ENCODE measurements around the gene ADGRB2. TPM values are rescaled to one million over a fixed set of nuclear protein-coding genes. Genes with fewer than 3 reads are reported as not detected.

ADGRB2 gene
- total RNA-seq, 1 experiment from 2014 or later: 10.9 TPM

DNA sequence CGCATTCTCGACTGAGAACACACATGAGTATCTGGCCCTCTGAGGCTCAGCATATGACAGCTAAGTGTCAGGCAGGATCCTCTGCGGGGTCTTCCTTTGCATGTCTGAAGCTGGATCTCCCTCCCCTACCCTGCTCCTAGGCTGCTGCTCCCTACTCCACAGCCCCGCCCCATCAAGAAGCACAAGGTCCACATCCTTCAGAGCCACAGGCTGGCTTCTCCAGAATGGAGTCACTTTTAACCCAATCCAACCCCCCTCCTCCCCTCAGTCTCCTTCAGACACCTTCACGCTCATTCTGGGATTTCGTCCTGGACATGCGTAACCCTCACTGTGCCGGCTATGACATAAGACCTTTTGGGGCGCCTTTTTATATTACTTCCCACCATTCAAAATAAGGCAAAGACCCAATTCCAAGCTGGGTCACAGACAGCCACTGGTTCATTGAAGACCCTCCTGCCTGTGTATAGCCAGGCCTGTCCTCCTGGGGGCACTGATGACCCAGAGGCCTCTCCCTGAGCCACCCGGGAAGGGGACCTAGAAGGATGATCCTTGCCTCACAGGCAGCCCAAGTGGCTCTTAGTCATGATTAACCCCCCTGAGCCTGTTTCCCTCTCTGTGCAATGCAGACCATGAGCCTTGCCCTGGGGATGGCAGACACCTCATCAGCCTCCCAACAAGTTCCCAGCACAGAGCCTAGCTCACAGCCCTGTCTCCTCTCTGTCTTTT is 4.7 kb downstream of the ADGRB2 start:
- Histone ChIP-seq H3K56ac (ENCODE audit: insufficient read length, low read depth, low read length) (no peak overlapping the region), H3K14ac (ENCODE audit: insufficient read depth, low read length) (no peak overlapping the region; the same call in 1 of the 2 replicates), H2BK20ac (ENCODE audit: low read depth, low read length, poor library complexity, severe bottlenecking) (no peak overlapping the region), H3K18ac (ENCODE audit: insufficient read length, low read depth, low read length) (no peak overlapping the region), H4K91ac (ENCODE audit: insufficient read length, low read depth, low read length) (no peak overlapping the region), H2BK120ac (ENCODE audit: low read depth, low read length, poor library complexity, severe bottlenecking) (no peak overlapping the region), H2AK5ac (ENCODE audit: insufficient read length, low read length) (no peak overlapping the region), H2BK15ac (ENCODE audit: low read depth, low read length) (no peak overlapping the region), H3K23ac (ENCODE audit: insufficient read length, low read depth, low read length) (no peak overlapping the region), H3K79me2 (ENCODE audit: insufficient read depth, low read length) (no peaks in the 10 kb centered on the region), H3K23me2 (ENCODE audit: insufficient read length, low read depth, low read length, poor library complexity, severe bottlenecking) (peaks cover 10% of the 10 kb centered on the region), H4K20me1 (ENCODE audit: control insufficient read depth, insufficient read depth, insufficient read length) (no peaks in the 10 kb centered on the region), H2BK12ac (ENCODE audit: insufficient read length, low read depth, low read length) (no peak overlapping the region), H3K27ac (ENCODE audit: insufficient read length, low read depth, low read length) (no peak overlapping the region), H2BK5ac (ENCODE audit: insufficient read length, low read length) (no peak overlapping the region), H3K79me1 (ENCODE audit: insufficient read depth, low read depth, low read length, poor library complexity, severe bottlenecking) (no peaks in the 10 kb centered on the region), H4K8ac (replicated peaks; ENCODE audit: insufficient read length, low read depth, low read length) (no peak overlapping the region), H3K4ac (ENCODE audit: low read depth, low read length) (no peak overlapping the region), H3K4me1 (ENCODE audit: insufficient read depth, low read length) (peaks cover 6% of the 10 kb centered on the region; the same call in 1 of the 2 replicates), H3T11ph (ENCODE audit: low read length) (no peak overlapping the region), H3K27me3 (ENCODE audit: insufficient read depth, low read length) (peaks cover 2% of the 10 kb centered on the region; the same call in 1 of the 2 replicates), H3K9ac (ENCODE audit: extremely low read depth, insufficient read length, low read length) (no peak overlapping the region), H3K4me2 (ENCODE audit: insufficient read depth, insufficient read length, low read length) (peak overlapping the region; percentile 34), H2AFZ (ENCODE audit: low read length) (no peak overlapping the region), H4K5ac (ENCODE audit: insufficient read length, low read depth, low read length) (no peak overlapping the region), H3K9me3 (ENCODE audit: control insufficient read depth, low read depth, low read length) (no peaks in the 10 kb centered on the region)
- TF ChIP-seq, protein P1, sequence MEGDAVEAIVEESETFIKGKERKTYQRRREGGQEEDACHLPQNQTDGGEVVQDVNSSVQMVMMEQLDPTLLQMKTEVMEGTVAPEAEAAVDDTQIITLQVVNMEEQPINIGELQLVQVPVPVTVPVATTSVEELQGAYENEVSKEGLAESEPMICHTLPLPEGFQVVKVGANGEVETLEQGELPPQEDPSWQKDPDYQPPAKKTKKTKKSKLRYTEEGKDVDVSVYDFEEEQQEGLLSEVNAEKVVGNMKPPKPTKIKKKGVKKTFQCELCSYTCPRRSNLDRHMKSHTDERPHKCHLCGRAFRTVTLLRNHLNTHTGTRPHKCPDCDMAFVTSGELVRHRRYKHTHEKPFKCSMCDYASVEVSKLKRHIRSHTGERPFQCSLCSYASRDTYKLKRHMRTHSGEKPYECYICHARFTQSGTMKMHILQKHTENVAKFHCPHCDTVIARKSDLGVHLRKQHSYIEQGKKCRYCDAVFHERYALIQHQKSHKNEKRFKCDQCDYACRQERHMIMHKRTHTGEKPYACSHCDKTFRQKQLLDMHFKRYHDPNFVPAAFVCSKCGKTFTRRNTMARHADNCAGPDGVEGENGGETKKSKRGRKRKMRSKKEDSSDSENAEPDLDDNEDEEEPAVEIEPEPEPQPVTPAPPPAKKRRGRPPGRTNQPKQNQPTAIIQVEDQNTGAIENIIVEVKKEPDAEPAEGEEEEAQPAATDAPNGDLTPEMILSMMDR (conservative IDR thresholded peaks at IDR 0.05): no peak; the same call in 2 of the 3 replicates
- Mint-ChIP-seq H3K36me3 (ENCODE audit: insufficient read depth in 1 of 3, low read depth in 3 of 3) (no peaks in the 10 kb centered on the region), H3K27ac (peak overlapping the region; percentile 34 to 83 (median 39); a peak in 4 of 7 replicates), H3K4me1 (peaks cover 33 to 50% of the 10 kb centered on the region in 2 experiments), H3K4me3 (peak overlapping the region; percentile 67 to 82), H3K9me3 (no peaks in the 10 kb centered on the region), H3K27me3 (ENCODE audit: low read depth) (peaks cover 24% of the 10 kb centered on the region)
- WGBS (ENCODE audit: extremely low coverage, insufficient read length, low lambda C conversion rate): no CpG with 5 or more reads among the region's 10 CpGs
- no peak for DNase-seq
